ENCODE data around the gene ZNF469. TPM values are rescaled to one million over a fixed set of nuclear protein-coding genes. Genes with fewer than 3 reads are reported as not detected.

Gene ZNF469
- total RNA-seq, 1 experiment from 2014 or later: 0.09 TPM

DNA sequence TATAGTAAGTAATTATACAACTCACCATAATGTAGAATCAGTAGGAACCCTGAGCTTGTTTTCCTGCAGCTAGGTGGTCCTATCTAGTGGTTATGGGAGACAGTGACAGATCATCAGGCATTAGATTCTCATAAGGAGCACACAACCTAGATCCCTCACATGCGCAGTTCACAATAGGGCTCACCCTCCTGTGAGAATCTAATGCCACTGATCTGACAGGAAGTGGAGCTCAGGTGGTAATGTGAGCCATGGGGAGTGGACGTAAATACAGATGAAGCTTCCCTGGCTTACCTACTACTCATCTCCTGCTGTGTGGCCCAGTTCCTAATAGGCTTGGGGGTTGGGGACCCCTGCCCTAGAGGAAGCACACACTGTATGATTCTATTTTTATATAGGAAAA is 21.8 kb upstream of the ZNF469 start:
- no peak overlapping the region for H3K4me3 ChIP-seq (ENCODE audit: low read depth, low read length, poor library complexity, severe bottlenecking)
- H3K27ac ChIP-seq (ENCODE audit: low read depth, low read length, poor library complexity, severe bottlenecking): no peak overlapping the region
- DNase-seq (ENCODE audit: low spot score): no peak
- BruUV-seq (replicated peaks): no TSS peak
- H3K36me3 ChIP-seq (ENCODE audit: insufficient read depth, low read length, poor library complexity, severe bottlenecking): no peaks in the 10 kb centered on the region
- ChIA-PET CTCF (no interaction called here), POLR2A (ENCODE audit: low non-redundant PET) (no interaction called here)
- TF ChIP-seq EZH2 (IDR thresholded peaks at IDR 0.05; ENCODE audit: borderline replicate concordance, low read depth, low read length, poor library complexity, severe bottlenecking): no peak
- TF ChIP-seq, protein P1, sequence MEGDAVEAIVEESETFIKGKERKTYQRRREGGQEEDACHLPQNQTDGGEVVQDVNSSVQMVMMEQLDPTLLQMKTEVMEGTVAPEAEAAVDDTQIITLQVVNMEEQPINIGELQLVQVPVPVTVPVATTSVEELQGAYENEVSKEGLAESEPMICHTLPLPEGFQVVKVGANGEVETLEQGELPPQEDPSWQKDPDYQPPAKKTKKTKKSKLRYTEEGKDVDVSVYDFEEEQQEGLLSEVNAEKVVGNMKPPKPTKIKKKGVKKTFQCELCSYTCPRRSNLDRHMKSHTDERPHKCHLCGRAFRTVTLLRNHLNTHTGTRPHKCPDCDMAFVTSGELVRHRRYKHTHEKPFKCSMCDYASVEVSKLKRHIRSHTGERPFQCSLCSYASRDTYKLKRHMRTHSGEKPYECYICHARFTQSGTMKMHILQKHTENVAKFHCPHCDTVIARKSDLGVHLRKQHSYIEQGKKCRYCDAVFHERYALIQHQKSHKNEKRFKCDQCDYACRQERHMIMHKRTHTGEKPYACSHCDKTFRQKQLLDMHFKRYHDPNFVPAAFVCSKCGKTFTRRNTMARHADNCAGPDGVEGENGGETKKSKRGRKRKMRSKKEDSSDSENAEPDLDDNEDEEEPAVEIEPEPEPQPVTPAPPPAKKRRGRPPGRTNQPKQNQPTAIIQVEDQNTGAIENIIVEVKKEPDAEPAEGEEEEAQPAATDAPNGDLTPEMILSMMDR (conservative IDR thresholded peaks at IDR 0.05; ENCODE audit: low read depth, low read length): no peak
- H3K9me3 ChIP-seq (ENCODE audit: low read depth, low read length, poor library complexity, severe bottlenecking): no peaks in the 10 kb centered on the region
- intact Hi-C loops (cut with micrococcal nuclease; ENCODE audit: unreplicated experiment): no loop called here
- H3K27me3 ChIP-seq (replicated peaks; ENCODE audit: insufficient read depth, low read depth, low read length, poor library complexity): peaks cover 45% of the 10 kb centered on the region
- H3K4me1 ChIP-seq (ENCODE audit: insufficient read depth, low read length, poor library complexity, severe bottlenecking): no peaks in the 10 kb centered on the region

DNA sequence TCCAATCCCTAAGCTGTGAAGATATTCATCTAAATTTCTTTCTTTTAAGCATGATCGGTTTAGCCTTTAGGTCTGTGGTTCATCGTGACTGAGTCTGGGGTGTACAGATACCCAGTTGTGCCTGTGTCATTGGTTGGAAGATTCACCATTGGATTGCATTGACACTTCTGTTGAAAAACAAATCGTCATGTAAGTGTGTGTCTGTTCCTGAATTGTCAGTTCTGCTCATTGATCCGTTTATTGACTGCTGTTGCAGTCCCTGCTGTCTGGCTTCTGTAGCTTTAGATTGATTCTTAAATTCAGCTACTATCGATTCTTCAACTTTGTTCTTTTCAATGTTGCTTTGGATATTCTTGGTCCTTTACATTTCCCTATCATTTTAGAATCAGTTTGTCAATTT is 21.0 kb upstream of the ZNF469 start:
- POLR2A ChIA-PET (ENCODE audit: low non-redundant PET): no interaction called here
- TF ChIP-seq, protein P1 (conservative IDR thresholded peaks at IDR 0.05; ENCODE audit: low read depth, low read length): no peak
- no peak for TF ChIP-seq EZH2 (IDR thresholded peaks at IDR 0.05; ENCODE audit: borderline replicate concordance, low read depth, low read length, poor library complexity, severe bottlenecking)
- no TSS peak for BruUV-seq (replicated peaks)
- H3K36me3 ChIP-seq (ENCODE audit: insufficient read depth, low read length, poor library complexity, severe bottlenecking): no peaks in the 10 kb centered on the region
- intact Hi-C loops (cut with micrococcal nuclease; ENCODE audit: unreplicated experiment): no loop called here
- no peaks in the 10 kb centered on the region for H3K4me1 ChIP-seq (ENCODE audit: insufficient read depth, low read length, poor library complexity, severe bottlenecking)
- H3K9me3 ChIP-seq (ENCODE audit: low read depth, low read length, poor library complexity, severe bottlenecking): no peaks in the 10 kb centered on the region
- CTCF ChIA-PET: interaction anchor here (0.6 kb wide), 1 partner anchor 248 kb away, joined by 6 read pairs; no protein-coding TSS in a partner anchor
- DNase-seq (ENCODE audit: low spot score): no peak
- H3K4me3 ChIP-seq (ENCODE audit: low read depth, low read length, poor library complexity, severe bottlenecking): no peak overlapping the region
- peaks cover 45% of the 10 kb centered on the region for H3K27me3 ChIP-seq (replicated peaks; ENCODE audit: insufficient read depth, low read depth, low read length, poor library complexity)
- no peak overlapping the region for H3K27ac ChIP-seq (ENCODE audit: low read depth, low read length, poor library complexity, severe bottlenecking)

DNA sequence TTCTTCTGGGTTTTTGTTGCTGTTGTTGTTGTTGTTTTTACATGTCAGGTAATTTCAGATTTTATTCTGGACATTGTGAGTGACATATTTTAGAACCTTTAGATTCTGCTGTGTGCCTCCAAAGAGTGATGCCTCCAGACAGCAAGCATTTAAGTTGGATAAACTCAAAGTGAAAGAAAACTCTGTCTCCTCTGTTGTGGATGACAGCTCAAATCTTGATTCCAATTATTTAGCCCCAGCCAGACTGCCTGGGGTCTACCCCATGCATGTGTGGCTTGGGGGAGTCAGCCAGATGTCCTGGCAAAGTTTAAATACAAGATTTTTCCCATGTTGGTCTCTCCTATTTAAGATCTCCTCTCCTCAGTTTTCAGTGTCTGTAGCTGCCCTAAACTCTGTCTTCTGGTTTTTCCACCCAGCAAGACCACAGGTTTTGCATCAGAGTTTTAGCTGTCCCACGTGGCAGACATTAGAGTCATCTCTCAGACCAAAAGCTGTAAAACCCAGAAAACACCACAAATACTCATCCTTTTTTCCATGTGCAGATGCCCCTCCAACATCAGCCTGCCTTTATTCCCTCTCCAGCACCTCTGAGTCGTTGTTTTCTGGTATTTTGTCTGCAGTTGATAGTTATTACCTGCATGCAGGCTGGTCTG is 19.4 kb upstream of the ZNF469 start:
- H3K36me3 ChIP-seq (ENCODE audit: insufficient read depth, low read length, poor library complexity, severe bottlenecking): no peaks in the 10 kb centered on the region
- ChIA-PET CTCF (no interaction called here), POLR2A (ENCODE audit: low non-redundant PET) (no interaction called here)
- H3K4me3 ChIP-seq (ENCODE audit: low read depth, low read length, poor library complexity, severe bottlenecking): no peak overlapping the region
- H3K4me1 ChIP-seq (ENCODE audit: insufficient read depth, low read length, poor library complexity, severe bottlenecking): no peaks in the 10 kb centered on the region
- no peak overlapping the region for H3K27ac ChIP-seq (ENCODE audit: low read depth, low read length, poor library complexity, severe bottlenecking)
- no peak for DNase-seq (ENCODE audit: low spot score)
- no peak for TF ChIP-seq EZH2 (IDR thresholded peaks at IDR 0.05; ENCODE audit: borderline replicate concordance, low read depth, low read length, poor library complexity, severe bottlenecking)
- TF ChIP-seq, protein P1 (conservative IDR thresholded peaks at IDR 0.05; ENCODE audit: low read depth, low read length): no peak
- intact Hi-C loops (cut with micrococcal nuclease; ENCODE audit: unreplicated experiment): no loop called here
- BruUV-seq (replicated peaks): no TSS peak
- no peaks in the 10 kb centered on the region for H3K9me3 ChIP-seq (ENCODE audit: low read depth, low read length, poor library complexity, severe bottlenecking)
- H3K27me3 ChIP-seq (replicated peaks; ENCODE audit: insufficient read depth, low read depth, low read length, poor library complexity): peaks cover 45% of the 10 kb centered on the region

All from A673 (cell line).